Right lobe of liver (tissue), 6 donors: ENCODE data around the gene SLC6A19. TPM values are rescaled to one million over a fixed set of nuclear protein-coding genes. Genes with fewer than 3 reads are reported as not detected.
A peak's percentile ranks its signal among the peaks of the same experiment; 100 is the strongest.

Experiments
- ATAC-seq, 4 donors: fragments of 200-7000 bp; cut with Tn5 transposase; one replicate each; pipeline ENCODE4 v1.9.1; 2020; ENCODE audit warnings: mild to moderate bottlenecking in 4 of 4, moderate library complexity in 4 of 4
- DNase-seq, 3 donors: peaks; one replicate each; pipeline ENCODE4 v3.0.0-alpha.2; 2020
- H3K27ac ChIP-seq, 3 donors: fragments of 200-600 bp; one replicate each; pipeline ENCODE4 v1.8.0; 2022
- H3K27me3 ChIP-seq, 2 donors: fragments of 200-600 bp; one replicate each; pipeline ENCODE4 v1.8.0; 2022
- H3K36me3 ChIP-seq, 4 donors: fragments of 200-600 bp; sonication (generic) in 1 of 4; one replicate each; pipeline versions ENCODE4 v1.5.1 to v1.8.0; 2017 to 2022; ENCODE audit warnings: control low read depth in 1 of 4
- H3K4me1 ChIP-seq, 4 donors: fragments of 200-600 bp; sonication (generic) in 1 of 4; one replicate each; pipeline versions ENCODE4 v1.5.1 to v1.8.0; 2017 to 2022; ENCODE audit warnings: control low read depth in 1 of 4
- H3K4me3 ChIP-seq, 3 donors: fragments of 200-600 bp; one replicate each; pipeline ENCODE4 v1.8.0; 2022
- H3K9me3 ChIP-seq, 4 donors: fragments of 200-600 bp; sonication (generic) in 1 of 4; one replicate each; pipeline versions ENCODE4 v1.5.1 to v1.8.0; 2017 to 2022; ENCODE audit warnings: control low read depth in 1 of 4
- POLR2A ChIP-seq: fragments of 450-650 bp; IDR thresholded peaks from one replicate; pipeline ENCODE4 v1.6.1; 2017; ENCODE audit warnings: antibody characterized with exemption, mild to moderate bottlenecking
- WGBS: methylation state at CpG from one replicate; pipeline ENCODE4 v1.1.6; 2018; ENCODE audit warnings: low coverage, low lambda C conversion rate; ENCODE audit not compliant: insufficient coverage; ENCODE audit errors: missing lambda C conversion rate; 5-methylcytosine and 5-hydroxymethylcytosine counted together
- intact Hi-C, 2 donors: fragments of 100-400 bp; cut with DNase I; formaldehyde crosslinking; loops; one replicate each; pipeline versions ENCODE4 v1.11.2 to v1.14.1; 2022
- total RNA-seq, 6 experiments: library from RNA; depleted of rRNA in 2 of 6; stranded (reverse); fragments of >200 nt in 2 of 6; fragmentation: NEBNext Ultra II Directional in 3 of 6; extraction: Animal tissue kit (Norgen Biotek cat#: 25700) in 3 of 6; gene quantifications; one replicate each; pipeline versions ENCODE4 v1.1.0 to v1.2.4, GENCODE V29; 2016 to 2023
- TF ChIP-seq, protein P1 (sequence below), 4 donors: fragments of 200-600 bp in 3 of 4; fragments of 450-650 bp in 1 of 4; IDR thresholded peaks; one replicate each; pipeline versions ENCODE4 v1.5.1 to v1.8.0; 2016 to 2022; ENCODE audit warnings: antibody characterized with exemption in 4 of 4, mild to moderate bottlenecking in 2 of 4
- donor health status: DM: no; HTN: yes; CAD: no.
- donor health status: DM: no; HTN: no; CAD: no.
- donor health status: DM: no; HTN: no; CAD: no.
- donor health status: DM: no; HTN: yes; CAD: no.
- donor health status: DM: no; HTN: yes; CAD: no.

Gene SLC6A19
- total RNA-seq, 6 experiments from 2014 or later: 0.12 to 0.93 (median 0.41) TPM

DNA sequence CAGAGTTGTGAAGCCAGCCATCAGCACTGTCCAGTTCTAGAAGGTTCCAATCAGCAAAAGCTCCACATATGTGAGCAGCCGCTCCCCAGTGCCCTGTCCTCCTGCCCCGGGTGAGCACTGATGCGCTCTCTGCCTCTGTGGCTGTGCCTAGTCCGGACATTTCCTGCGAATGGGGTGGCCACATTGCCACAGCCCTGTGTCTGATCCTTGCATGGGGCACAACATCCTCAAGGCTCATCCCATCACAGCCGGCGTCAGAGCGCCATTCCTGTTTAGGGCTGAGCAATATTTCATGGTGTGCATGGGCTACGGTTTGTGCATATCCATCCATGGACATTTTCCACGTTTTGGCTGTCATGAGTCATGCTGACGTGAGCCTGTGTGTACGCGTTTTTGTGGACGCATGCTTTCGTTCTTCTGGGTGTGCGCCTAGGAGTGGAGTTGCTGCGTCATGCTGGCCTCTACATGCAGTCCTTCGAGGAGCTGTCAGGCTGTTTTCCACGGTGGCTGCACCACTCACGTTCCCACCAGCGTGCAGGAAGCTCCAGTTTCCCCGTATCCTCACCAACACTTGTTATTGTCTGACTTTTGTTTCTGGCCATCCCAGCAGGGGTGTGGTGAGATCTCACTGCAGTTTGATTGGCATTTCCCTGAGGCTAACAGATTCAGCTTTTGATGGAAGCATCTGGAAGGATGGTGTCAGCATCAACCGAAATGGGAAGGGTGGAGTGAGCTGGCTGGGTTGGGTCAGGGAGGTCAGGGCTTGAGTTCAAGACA is 14.1 kb downstream of the SLC6A19 start:
- Histone ChIP-seq H3K27ac (no peak overlapping the region), H3K4me3 (no peak overlapping the region), H3K36me3 (no peaks in the 10 kb centered on the region), H3K9me3 (no peaks in the 10 kb centered on the region), H3K4me1 (no peaks in the 10 kb centered on the region), H3K27me3 (no peaks in the 10 kb centered on the region)
- TF ChIP-seq, protein P1, sequence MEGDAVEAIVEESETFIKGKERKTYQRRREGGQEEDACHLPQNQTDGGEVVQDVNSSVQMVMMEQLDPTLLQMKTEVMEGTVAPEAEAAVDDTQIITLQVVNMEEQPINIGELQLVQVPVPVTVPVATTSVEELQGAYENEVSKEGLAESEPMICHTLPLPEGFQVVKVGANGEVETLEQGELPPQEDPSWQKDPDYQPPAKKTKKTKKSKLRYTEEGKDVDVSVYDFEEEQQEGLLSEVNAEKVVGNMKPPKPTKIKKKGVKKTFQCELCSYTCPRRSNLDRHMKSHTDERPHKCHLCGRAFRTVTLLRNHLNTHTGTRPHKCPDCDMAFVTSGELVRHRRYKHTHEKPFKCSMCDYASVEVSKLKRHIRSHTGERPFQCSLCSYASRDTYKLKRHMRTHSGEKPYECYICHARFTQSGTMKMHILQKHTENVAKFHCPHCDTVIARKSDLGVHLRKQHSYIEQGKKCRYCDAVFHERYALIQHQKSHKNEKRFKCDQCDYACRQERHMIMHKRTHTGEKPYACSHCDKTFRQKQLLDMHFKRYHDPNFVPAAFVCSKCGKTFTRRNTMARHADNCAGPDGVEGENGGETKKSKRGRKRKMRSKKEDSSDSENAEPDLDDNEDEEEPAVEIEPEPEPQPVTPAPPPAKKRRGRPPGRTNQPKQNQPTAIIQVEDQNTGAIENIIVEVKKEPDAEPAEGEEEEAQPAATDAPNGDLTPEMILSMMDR (IDR thresholded peaks at IDR 0.05): no peak
- no peak for TF ChIP-seq POLR2A
- 79% methylated on average over 11 of the region's 23 CpGs for WGBS
- intact Hi-C loops: no loop called here
- DNase-seq (peak in 1 of 3 donors; percentile 35), ATAC-seq (no peak)

DNA sequence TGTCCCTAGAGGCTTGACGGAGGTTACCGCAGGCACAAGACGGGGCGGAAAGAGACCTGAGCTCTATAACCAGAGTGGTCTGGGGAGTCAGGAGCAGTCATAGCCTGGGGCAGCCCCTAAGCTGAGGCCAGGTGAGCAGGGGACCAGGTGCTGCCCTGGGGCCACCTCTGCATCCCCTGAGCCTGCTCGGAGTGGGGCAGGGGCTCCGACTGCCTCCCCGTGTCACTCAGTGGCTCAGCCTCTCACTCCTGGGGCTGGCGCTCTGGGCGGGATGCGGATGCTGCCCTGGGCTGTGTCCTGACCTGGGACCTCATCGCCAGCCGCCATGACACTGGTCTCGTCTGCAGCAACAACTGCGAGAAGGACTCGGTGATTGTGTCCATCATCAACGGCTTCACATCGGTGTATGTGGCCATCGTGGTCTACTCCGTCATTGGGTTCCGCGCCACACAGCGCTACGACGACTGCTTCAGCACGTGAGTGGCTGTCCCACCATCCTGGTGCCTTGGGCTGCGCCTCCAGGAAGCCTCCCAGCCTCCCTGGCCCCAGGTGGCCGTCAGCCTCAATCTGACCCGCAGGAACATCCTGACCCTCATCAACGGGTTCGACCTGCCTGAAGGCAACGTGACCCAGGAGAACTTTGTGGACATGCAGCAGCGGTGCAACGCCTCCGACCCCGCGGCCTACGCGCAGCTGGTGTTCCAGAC is 15.0 kb downstream of the SLC6A19 start:
- intact Hi-C loops: no loop called here
- no peaks in the 10 kb centered on the region for H3K27me3 ChIP-seq
- TF ChIP-seq POLR2A: no peak
- TF ChIP-seq, protein P1 (IDR thresholded peaks at IDR 0.05): no peak
- H3K36me3 ChIP-seq: no peaks in the 10 kb centered on the region
- H3K4me1 ChIP-seq: no peaks in the 10 kb centered on the region
- WGBS: no CpG with 5 or more reads among the region's 38 CpGs
- no peak overlapping the region for H3K4me3 ChIP-seq
- ATAC-seq: no peak
- no peak overlapping the region for H3K27ac ChIP-seq
- H3K9me3 ChIP-seq: no peaks in the 10 kb centered on the region
- DNase-seq: peak in 1 of 3 donors; percentile 31

DNA sequence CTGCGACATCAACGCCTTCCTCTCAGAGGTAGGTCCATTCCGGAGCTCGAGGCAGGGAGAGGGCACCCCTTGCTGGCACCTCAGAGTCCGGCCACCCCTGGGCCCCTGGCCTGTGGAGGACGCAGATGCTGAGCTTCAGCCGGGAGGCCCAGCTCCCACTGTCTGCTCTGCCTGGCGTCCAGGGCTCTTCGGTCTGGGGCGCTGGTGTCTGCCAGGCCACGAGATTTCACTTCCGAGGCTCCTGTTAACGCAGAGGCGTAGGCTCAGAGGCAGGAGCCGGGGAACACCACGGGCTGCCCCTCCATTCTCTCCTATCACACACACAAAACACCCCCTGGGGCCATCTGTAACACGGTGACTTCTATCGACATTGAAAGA is 15.5 kb downstream of the SLC6A19 start:
- ATAC-seq: no peak
- no peaks in the 10 kb centered on the region for H3K4me1 ChIP-seq
- 46% methylated on average over 2 of the region's 18 CpGs for WGBS
- H3K36me3 ChIP-seq: no peaks in the 10 kb centered on the region
- H3K27ac ChIP-seq: no peak overlapping the region
- no peaks in the 10 kb centered on the region for H3K27me3 ChIP-seq
- intact Hi-C loops: no loop called here
- no peak for TF ChIP-seq POLR2A
- TF ChIP-seq, protein P1 (IDR thresholded peaks at IDR 0.05): no peak
- no peaks in the 10 kb centered on the region for H3K9me3 ChIP-seq
- H3K4me3 ChIP-seq: no peak overlapping the region
- no peak for DNase-seq

DNA sequence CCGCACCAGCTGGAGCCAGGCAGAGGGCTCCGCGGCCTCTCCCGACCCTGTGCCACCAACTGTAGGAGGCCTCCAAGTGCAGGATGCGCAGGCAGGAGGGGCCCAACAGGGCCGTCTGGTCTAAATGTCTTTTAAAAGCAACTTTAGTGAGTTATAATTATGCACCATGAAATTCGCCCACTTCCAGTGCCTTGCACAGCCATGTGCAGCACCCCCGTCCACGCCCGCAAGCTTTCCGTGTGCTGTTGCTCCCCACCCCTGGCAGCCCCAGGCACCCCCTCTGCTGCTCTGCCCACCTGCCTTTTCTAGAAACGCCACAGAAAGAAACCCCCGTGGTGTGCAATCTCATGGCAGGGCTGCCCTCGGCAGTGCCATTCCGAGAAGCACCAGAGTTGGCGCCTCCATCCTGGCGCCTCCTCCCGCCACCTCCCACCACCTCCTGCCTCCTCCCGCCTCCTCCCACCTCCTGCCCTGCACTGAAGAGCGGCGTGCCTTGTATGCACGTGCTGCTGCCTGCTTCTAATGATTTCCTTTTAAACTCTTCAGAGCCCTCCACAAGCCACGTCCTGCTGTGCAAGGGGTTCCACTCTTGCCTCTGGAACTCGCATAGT is 16.3 kb downstream of the SLC6A19 start:
- Histone ChIP-seq H3K27me3 (no peaks in the 10 kb centered on the region), H3K4me1 (no peaks in the 10 kb centered on the region), H3K4me3 (no peak overlapping the region), H3K9me3 (no peaks in the 10 kb centered on the region), H3K27ac (no peak overlapping the region), H3K36me3 (no peaks in the 10 kb centered on the region)
- 33% methylated on average over 5 of the region's 24 CpGs for WGBS
- TF ChIP-seq, protein P1 (IDR thresholded peaks at IDR 0.05): no peak
- TF ChIP-seq POLR2A: no peak
- intact Hi-C loops: no loop called here
- no peak for ATAC-seq
- DNase-seq: no peak
